HepG2 (cell line): ENCODE results near the gene CHD9. TPM values are rescaled to one million over a fixed set of nuclear protein-coding genes. Genes with fewer than 3 reads are reported as not detected.
A peak's percentile ranks its signal among the peaks of the same experiment; 100 is the strongest.

Experiments
- ARHGAP35 ChIP-seq: sonication (generic); formaldehyde crosslinking; IDR thresholded peaks from 2 replicates; pipeline ENCODE4 v1.9.0; 2022; ENCODE audit warnings: mild to moderate bottlenecking, inconsistent platforms, moderate library complexity, missing genetic modification reagents, borderline replicate concordance
- CAMTA2 ChIP-seq: sonication (generic); formaldehyde crosslinking; IDR thresholded peaks from 2 replicates; pipeline ENCODE4 v1.4.0; 2020; ENCODE audit warnings: mild to moderate bottlenecking, missing genetic modification reagents, borderline replicate concordance
- CREM ChIP-seq, 2 experiments: sonication (generic) in 1 of 2; formaldehyde crosslinking in 1 of 2; IDR thresholded peaks; 2 replicates each; pipeline versions ENCODE4 v1.4.0 to v1.6.1; 2016 to 2020; ENCODE audit warnings: antibody characterized with exemption in 1 of 2, mild to moderate bottlenecking in 1 of 2, missing genetic modification reagents in 1 of 2
- ELF3 ChIP-seq: IDR thresholded peaks from 2 replicates; pipeline ENCODE4 v1.6.1; 2016; ENCODE audit warnings: missing genetic modification reagents, missing compliant biosample characterization
- GZF1 ChIP-seq: sonication (generic); formaldehyde crosslinking; IDR thresholded peaks from 2 replicates; pipeline ENCODE4 v1.5.1; 2020; ENCODE audit warnings: mild to moderate bottlenecking, missing genetic modification reagents
- HOXA7 ChIP-seq: sonication (generic); formaldehyde crosslinking; IDR thresholded peaks from 2 replicates; pipeline ENCODE4 v1.8.1; 2022; ENCODE audit warnings: mild to moderate bottlenecking, missing genetic modification reagents, moderate library complexity
- NFATC3 ChIP-seq: sonication (generic); formaldehyde crosslinking; IDR thresholded peaks from 2 replicates; pipeline ENCODE4 v1.5.1; 2020; ENCODE audit warnings: mild to moderate bottlenecking, missing genetic modification reagents
- RARA ChIP-seq: IDR thresholded peaks from 2 replicates; pipeline ENCODE4 v1.6.1; 2016; ENCODE audit warnings: missing genetic modification reagents, missing compliant biosample characterization
- SOX5 ChIP-seq: IDR thresholded peaks from 2 replicates; pipeline ENCODE4 v1.6.1; 2016; ENCODE audit warnings: borderline replicate concordance
- TEF ChIP-seq: sonication (generic); formaldehyde crosslinking; IDR thresholded peaks from 2 replicates; pipeline ENCODE4 v1.5.0; 2020; ENCODE audit warnings: missing genetic modification reagents
- ZFP36L2 ChIP-seq: sonication (generic); formaldehyde crosslinking; IDR thresholded peaks from 2 replicates; pipeline ENCODE4 v1.4.0; 2020; ENCODE audit warnings: missing genetic modification reagents
- ZNF317 ChIP-seq: sonication (generic); formaldehyde crosslinking; IDR thresholded peaks from 2 replicates; pipeline ENCODE4 v1.5.0; 2020; ENCODE audit warnings: mild to moderate bottlenecking, missing genetic modification reagents
- ZNF343 ChIP-seq: sonication (generic); formaldehyde crosslinking; IDR thresholded peaks from 2 replicates; pipeline ENCODE4 v1.4.0; 2020; ENCODE audit warnings: mild to moderate bottlenecking, missing genetic modification reagents
- ZNF562 ChIP-seq: sonication (generic); formaldehyde crosslinking; IDR thresholded peaks from 2 replicates; pipeline ENCODE4 v1.8.0; 2022; ENCODE audit warnings: missing genetic modification reagents, borderline replicate concordance
- ZNF644 ChIP-seq: IDR thresholded peaks from 2 replicates; pipeline ENCODE4 v1.6.1; 2016; ENCODE audit warnings: low read depth
- polyA plus RNA-seq, 8 experiments: library from polyadenylated mRNA; depleted of rRNA in 3 of 8; stranded (reverse) in 7 of 8; unstranded in 1 of 8; fragments of >200 nt; fragmentation: Illumina TruSeq in 4 of 8; extraction: Trizol in 4 of 8; gene quantifications; 2 replicates each; pipeline versions ENCODE4 v1.2.1 to v1.2.3, GENCODE V29; 2011 to 2016; ENCODE audit warnings: low read depth in 4 of 8, missing spikeins in 1 of 8, mixed read lengths in 1 of 8; ENCODE audit not compliant: insufficient read depth in 1 of 8
- total RNA-seq, 5 experiments: library from RNA; depleted of rRNA; stranded (reverse); fragments of >200 nt; fragmentation: Illumina TruSeq; extraction: Trizol; gene quantifications; 2 replicates each; pipeline ENCODE4 v1.2.3, GENCODE V29; 2016; ENCODE audit warnings: low read depth in 1 of 5
- TF ChIP-seq, protein P1 (sequence below): sonication (generic); formaldehyde crosslinking; IDR thresholded peaks from 2 replicates; pipeline ENCODE4 v1.4.0; 2020; ENCODE audit warnings: mild to moderate bottlenecking, missing genetic modification reagents
- TF ChIP-seq, protein P2 (sequence below): sonication (generic); formaldehyde crosslinking; IDR thresholded peaks from 2 replicates; pipeline ENCODE4 v1.5.1; 2020; ENCODE audit warnings: mild to moderate bottlenecking, missing genetic modification reagents, moderate library complexity
- TF ChIP-seq, protein P3 (sequence below): sonication (generic); formaldehyde crosslinking; IDR thresholded peaks from 2 replicates; pipeline ENCODE4 v1.4.0; 2020; ENCODE audit warnings: missing genetic modification reagents
- TF ChIP-seq, protein P4 (sequence below): IDR thresholded peaks from 2 replicates; pipeline ENCODE4 v1.6.1; 2016
- TF ChIP-seq, protein P5 (sequence below): sonication (generic); formaldehyde crosslinking; IDR thresholded peaks from 2 replicates; pipeline ENCODE4 v1.4.0; 2020; ENCODE audit warnings: mild to moderate bottlenecking, missing genetic modification reagents, borderline replicate concordance

The CHD9 gene
- total and polyA plus RNA-seq, 2 of the 13 experiments (the other 11 are each of a cell fraction or from before 2014, with no cell fraction given) = 23.4 to 27.7 TPM

DNA sequence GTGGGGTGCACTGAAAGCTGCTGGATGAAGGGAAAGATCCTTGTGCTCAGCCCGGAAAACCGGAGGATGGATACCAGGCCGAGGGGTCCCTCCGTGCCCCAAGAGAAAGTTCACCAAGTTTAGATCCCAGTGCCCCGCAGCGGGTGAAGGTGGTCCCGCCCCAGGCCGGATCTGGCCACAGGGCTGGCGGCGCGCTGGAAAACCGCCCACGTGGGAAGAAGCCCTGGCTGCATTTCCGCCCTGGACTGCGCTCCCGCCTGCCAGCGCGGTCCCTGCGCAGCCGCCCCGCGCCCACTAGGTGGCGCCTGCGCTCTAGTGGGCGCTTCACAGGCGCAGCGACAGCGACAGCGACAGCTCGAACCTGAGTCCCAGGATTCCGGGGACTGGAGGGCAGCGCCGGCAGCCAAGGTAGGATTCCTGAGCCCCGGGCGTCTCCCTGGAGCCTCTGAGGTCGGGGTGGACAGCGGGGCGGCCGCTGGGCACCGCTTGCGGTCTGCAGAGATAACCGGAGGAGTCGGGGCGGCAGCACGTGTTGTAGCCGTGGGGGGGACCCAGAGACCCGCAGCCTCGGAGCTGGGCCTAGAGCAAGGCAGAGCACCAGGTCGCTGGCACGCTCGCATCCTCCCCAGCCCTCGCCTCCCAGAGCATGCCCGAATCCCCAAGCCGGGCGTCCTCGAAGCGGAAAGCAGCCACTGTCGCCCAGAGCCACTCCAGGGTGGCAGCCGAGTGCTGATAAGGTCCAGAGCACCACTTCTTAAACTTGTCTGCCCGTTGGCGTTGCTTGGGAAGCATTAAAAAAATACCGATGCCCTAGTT is at the start of gene CHD9 (continued):
- TF ChIP-seq, protein P1, sequence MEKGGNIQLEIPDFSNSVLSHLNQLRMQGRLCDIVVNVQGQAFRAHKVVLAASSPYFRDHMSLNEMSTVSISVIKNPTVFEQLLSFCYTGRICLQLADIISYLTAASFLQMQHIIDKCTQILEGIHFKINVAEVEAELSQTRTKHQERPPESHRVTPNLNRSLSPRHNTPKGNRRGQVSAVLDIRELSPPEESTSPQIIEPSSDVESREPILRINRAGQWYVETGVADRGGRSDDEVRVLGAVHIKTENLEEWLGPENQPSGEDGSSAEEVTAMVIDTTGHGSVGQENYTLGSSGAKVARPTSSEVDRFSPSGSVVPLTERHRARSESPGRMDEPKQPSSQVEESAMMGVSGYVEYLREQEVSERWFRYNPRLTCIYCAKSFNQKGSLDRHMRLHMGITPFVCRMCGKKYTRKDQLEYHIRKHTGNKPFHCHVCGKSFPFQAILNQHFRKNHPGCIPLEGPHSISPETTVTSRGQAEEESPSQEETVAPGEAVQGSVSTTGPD = no peak; the same call in 1 of the 2 replicates
- TF ChIP-seq CREM (IDR thresholded peaks at IDR 0.05) = no peak
- no peak for TF ChIP-seq CREM (CRISPR knock-in tag; IDR thresholded peaks at IDR 0.05)
- peak; percentile 95 for TF ChIP-seq ELF3 (CRISPR knock-in tag)
- TF ChIP-seq HOXA7 (CRISPR knock-in tag) = 0 out of 2 replicates have a peak, but pooled peaks have one; percentile 29
- TF ChIP-seq, protein P2, sequence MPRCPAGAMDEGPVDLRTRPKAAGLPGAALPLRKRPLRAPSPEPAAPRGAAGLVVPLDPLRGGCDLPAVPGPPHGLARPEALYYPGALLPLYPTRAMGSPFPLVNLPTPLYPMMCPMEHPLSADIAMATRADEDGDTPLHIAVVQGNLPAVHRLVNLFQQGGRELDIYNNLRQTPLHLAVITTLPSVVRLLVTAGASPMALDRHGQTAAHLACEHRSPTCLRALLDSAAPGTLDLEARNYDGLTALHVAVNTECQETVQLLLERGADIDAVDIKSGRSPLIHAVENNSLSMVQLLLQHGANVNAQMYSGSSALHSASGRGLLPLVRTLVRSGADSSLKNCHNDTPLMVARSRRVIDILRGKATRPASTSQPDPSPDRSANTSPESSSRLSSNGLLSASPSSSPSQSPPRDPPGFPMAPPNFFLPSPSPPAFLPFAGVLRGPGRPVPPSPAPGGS (CRISPR knock-in tag) = peak; percentile 95
- no peak for TF ChIP-seq ZNF343 (CRISPR knock-in tag)
- TF ChIP-seq, protein P3, sequence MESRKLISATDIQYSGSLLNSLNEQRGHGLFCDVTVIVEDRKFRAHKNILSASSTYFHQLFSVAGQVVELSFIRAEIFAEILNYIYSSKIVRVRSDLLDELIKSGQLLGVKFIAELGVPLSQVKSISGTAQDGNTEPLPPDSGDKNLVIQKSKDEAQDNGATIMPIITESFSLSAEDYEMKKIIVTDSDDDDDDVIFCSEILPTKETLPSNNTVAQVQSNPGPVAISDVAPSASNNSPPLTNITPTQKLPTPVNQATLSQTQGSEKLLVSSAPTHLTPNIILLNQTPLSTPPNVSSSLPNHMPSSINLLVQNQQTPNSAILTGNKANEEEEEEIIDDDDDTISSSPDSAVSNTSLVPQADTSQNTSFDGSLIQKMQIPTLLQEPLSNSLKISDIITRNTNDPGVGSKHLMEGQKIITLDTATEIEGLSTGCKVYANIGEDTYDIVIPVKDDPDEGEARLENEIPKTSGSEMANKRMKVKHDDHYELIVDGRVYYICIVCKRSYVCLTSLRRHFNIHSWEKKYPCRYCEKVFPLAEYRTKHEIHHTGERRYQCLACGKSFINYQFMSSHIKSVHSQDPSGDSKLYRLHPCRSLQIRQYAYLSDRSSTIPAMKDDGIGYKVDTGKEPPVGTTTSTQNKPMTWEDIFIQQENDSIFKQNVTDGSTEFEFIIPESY = 0 out of 2 replicates have a peak, but pooled peaks have one; percentile 51
- TF ChIP-seq, protein P4, sequence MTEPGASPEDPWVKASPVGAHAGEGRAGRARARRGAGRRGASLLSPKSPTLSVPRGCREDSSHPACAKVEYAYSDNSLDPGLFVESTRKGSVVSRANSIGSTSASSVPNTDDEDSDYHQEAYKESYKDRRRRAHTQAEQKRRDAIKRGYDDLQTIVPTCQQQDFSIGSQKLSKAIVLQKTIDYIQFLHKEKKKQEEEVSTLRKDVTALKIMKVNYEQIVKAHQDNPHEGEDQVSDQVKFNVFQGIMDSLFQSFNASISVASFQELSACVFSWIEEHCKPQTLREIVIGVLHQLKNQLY (CRISPR knock-in tag) = peak; percentile 68; the same call in 1 of the 2 replicates
- TF ChIP-seq, protein P5, sequence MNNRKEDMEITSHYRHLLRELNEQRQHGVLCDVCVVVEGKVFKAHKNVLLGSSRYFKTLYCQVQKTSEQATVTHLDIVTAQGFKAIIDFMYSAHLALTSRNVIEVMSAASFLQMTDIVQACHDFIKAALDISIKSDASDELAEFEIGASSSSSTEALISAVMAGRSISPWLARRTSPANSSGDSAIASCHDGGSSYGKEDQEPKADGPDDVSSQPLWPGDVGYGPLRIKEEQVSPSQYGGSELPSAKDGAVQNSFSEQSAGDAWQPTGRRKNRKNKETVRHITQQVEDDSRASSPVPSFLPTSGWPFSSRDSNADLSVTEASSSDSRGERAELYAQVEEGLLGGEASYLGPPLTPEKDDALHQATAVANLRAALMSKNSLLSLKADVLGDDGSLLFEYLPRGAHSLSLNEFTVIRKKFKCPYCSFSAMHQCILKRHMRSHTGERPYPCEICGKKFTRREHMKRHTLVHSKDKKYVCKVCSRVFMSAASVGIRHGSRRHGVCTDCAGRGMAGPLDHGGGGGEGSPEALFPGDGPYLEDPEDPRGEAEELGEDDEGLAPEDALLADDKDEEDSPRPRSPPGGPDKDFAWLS (CRISPR knock-in tag) = no peak; the same call in none of the 2 replicates
- no peak for TF ChIP-seq TEF (CRISPR knock-in tag)
- peak; percentile 92; the same call in 1 of the 2 replicates for TF ChIP-seq ARHGAP35
- peak; percentile 66 for TF ChIP-seq RARA (CRISPR knock-in tag)
- TF ChIP-seq ZNF562 (CRISPR knock-in tag) = no peak
- peak; percentile 88 for TF ChIP-seq ZNF317 (CRISPR knock-in tag)
- peak; percentile 73 for TF ChIP-seq SOX5
- TF ChIP-seq CAMTA2 (CRISPR knock-in tag) = peak; percentile 95; the same call in 1 of the 2 replicates
- peak; percentile 93 for TF ChIP-seq NFATC3 (CRISPR knock-in tag)
- TF ChIP-seq ZNF644 (CRISPR knock-in tag) = 0 out of 2 replicates have a peak, but pooled peaks have one; percentile 53
- peak; percentile 91 for TF ChIP-seq GZF1 (CRISPR knock-in tag)
- TF ChIP-seq ZFP36L2 (CRISPR knock-in tag) = no peak; the same call in 1 of the 2 replicates
